ENCODE data around the gene TSPAN5. TPM values are rescaled to one million over a fixed set of nuclear protein-coding genes. Genes with fewer than 3 reads are reported as not detected.
A peak's percentile ranks its signal among the peaks of the same experiment; 100 is the strongest.
"Not testable (repeated sequence)": the region's sequence is repeated elsewhere in the genome, so short reads cannot be mapped to it uniquely, and the experiment has no call there.

The TSPAN5 gene
- total RNA-seq, result 1.7 TPM
- long read RNA-seq, transcript TSPAN5-201 (8 exons, 3,365 nt), result major isoform, 9 of 12 reads
- long read RNA-seq, partial matches to known transcripts, result 0 of 12 reads
- long read RNA-seq, other reads (novel, unspliced or antisense), result 1 of 12 reads

- peak within 1 kb of the TSS; percentile 74 for H3K4me3 ChIP-seq
- peak; percentile 79 for DNase-seq
- intact Hi-C loops (cut with micrococcal nuclease), result no loop called here
- no peaks in the 10 kb centered on the region for H3K9me3 ChIP-seq (replicated peaks)
- H3K27me3 ChIP-seq (ENCODE audit: low read depth), result peaks cover 10% of the 10 kb centered on the region
- peak within 1 kb of the TSS; percentile 73 for H3K27ac ChIP-seq (replicated peaks)
- H3K36me3 ChIP-seq, result no peaks in the 10 kb centered on the region
- TF ChIP-seq, protein P1, sequence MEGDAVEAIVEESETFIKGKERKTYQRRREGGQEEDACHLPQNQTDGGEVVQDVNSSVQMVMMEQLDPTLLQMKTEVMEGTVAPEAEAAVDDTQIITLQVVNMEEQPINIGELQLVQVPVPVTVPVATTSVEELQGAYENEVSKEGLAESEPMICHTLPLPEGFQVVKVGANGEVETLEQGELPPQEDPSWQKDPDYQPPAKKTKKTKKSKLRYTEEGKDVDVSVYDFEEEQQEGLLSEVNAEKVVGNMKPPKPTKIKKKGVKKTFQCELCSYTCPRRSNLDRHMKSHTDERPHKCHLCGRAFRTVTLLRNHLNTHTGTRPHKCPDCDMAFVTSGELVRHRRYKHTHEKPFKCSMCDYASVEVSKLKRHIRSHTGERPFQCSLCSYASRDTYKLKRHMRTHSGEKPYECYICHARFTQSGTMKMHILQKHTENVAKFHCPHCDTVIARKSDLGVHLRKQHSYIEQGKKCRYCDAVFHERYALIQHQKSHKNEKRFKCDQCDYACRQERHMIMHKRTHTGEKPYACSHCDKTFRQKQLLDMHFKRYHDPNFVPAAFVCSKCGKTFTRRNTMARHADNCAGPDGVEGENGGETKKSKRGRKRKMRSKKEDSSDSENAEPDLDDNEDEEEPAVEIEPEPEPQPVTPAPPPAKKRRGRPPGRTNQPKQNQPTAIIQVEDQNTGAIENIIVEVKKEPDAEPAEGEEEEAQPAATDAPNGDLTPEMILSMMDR (IDR thresholded peaks at IDR 0.05; ENCODE audit: borderline replicate concordance), result no peak
- H3K4me1 ChIP-seq, result peaks cover 42% of the 10 kb centered on the region
Observed at GRCh38 chr4:98658287-98659105, at the start of gene TSPAN5. TSS of gene TSPAN5 (minus strand) at chr4:98658611.

- no peak for DNase-seq
- no peak overlapping the region for H3K27ac ChIP-seq (replicated peaks)
- H3K27me3 ChIP-seq (ENCODE audit: low read depth), result no peaks in the 10 kb centered on the region
- H3K4me3 ChIP-seq, result no peak overlapping the region
- H3K4me1 ChIP-seq, result no peaks in the 10 kb centered on the region
- H3K9me3 ChIP-seq (replicated peaks), result peaks cover 15% of the 10 kb centered on the region
- intact Hi-C loops (cut with micrococcal nuclease), result no loop called here
- TF ChIP-seq, protein P1 (IDR thresholded peaks at IDR 0.05; ENCODE audit: borderline replicate concordance), result no peak
- no peaks in the 10 kb centered on the region for H3K36me3 ChIP-seq
Observed at GRCh38 chr4:98706935-98707334, 48.5 kb upstream of the TSPAN5 start.

- Histone ChIP-seq H3K27me3 (ENCODE audit: low read depth) (no peaks in the 10 kb centered on the region), H3K4me3 (no peak overlapping the region), H3K36me3 (no peaks in the 10 kb centered on the region), H3K4me1 (no peaks in the 10 kb centered on the region), H3K9me3 (replicated peaks) (peaks cover 15% of the 10 kb centered on the region), H3K27ac (replicated peaks) (no peak overlapping the region)
- no peak for DNase-seq
- TF ChIP-seq, protein P1 (IDR thresholded peaks at IDR 0.05; ENCODE audit: borderline replicate concordance), result no peak
- intact Hi-C loops (cut with micrococcal nuclease), result no loop called here
Observed at GRCh38 chr4:98706200-98706813, 47.9 kb upstream of the TSPAN5 start.

- H3K4me3 ChIP-seq; H3K4me1 ChIP-seq; DNase-seq; H3K36me3 ChIP-seq; intact Hi-C loops (cut with micrococcal nuclease); H3K27me3 ChIP-seq (ENCODE audit: low read depth); H3K27ac ChIP-seq (replicated peaks): not testable (repeated sequence)
- H3K9me3 ChIP-seq (replicated peaks), result peaks cover 15% of the 10 kb centered on the region
Observed at GRCh38 chr4:98705586-98705985, 47.2 kb upstream of the TSPAN5 start.

DNA sequence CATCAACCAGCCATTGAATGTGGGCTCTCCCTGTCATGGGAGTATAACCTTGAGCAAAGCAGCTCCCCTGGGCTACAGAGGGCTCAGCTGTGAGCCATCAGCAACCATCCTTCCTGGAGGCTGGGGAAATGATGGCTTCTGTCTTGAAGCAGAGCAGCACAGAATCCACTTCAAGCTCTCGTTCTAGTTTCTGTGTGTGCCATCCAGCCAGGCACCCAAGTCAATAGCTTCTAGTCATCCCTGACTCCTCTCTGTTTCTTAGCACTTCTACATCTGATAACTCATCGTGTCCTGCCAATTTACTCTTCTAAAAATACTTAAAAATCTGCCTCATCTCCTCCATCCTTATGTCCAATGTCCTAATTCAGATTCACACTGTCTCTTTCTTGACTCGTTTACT is 42.2 kb upstream of the TSPAN5 start:
- peaks cover 30% of the 10 kb centered on the region for H3K9me3 ChIP-seq (replicated peaks)
- no peak for DNase-seq
- no peaks in the 10 kb centered on the region for H3K4me1 ChIP-seq
- intact Hi-C loops (cut with micrococcal nuclease), result no loop called here
- H3K27ac ChIP-seq (replicated peaks), result no peak overlapping the region
- TF ChIP-seq, protein P1 (IDR thresholded peaks at IDR 0.05; ENCODE audit: borderline replicate concordance), result no peak
- H3K4me3 ChIP-seq, result no peak overlapping the region
- H3K36me3 ChIP-seq, result no peaks in the 10 kb centered on the region
- no peaks in the 10 kb centered on the region for H3K27me3 ChIP-seq (ENCODE audit: low read depth)

DNA sequence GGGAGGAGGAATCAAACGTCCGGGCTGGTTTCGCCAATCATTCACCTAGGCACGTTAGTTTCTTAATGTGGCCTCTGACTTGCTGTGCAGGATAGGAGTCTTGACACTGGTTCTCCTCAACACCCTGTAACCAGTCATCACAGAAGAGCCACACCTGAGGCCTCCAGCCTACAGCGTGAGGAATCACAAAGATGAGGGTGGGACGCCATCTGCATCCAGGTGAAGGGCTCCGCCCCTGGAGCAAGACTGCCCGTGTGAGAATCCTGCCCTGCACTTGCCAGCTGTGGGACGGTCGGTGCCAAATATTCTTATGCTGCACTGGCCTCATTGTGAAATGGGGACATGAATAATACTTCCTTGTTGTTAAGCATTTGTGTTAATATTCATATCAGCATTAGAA is 35.7 kb upstream of the TSPAN5 start:
- Histone ChIP-seq H3K27ac (replicated peaks) (no peak overlapping the region), H3K27me3 (ENCODE audit: low read depth) (peaks cover 6% of the 10 kb centered on the region), H3K4me1 (no peaks in the 10 kb centered on the region), H3K36me3 (no peaks in the 10 kb centered on the region), H3K4me3 (no peak overlapping the region), H3K9me3 (replicated peaks) (peaks cover 21% of the 10 kb centered on the region)
- no peak for DNase-seq
- intact Hi-C loops (cut with micrococcal nuclease), result no loop called here
- TF ChIP-seq, protein P1 (IDR thresholded peaks at IDR 0.05; ENCODE audit: borderline replicate concordance), result no peak

Measured in left ventricle myocardium inferior (tissue), 1 donor.